Measurements from ENCODE around the gene CRYBB2.
"Not testable (repeated sequence)": the region's sequence is repeated elsewhere in the genome, so short reads cannot be mapped to it uniquely, and the experiment has no call there.

CRYBB2 gene

DNA sequence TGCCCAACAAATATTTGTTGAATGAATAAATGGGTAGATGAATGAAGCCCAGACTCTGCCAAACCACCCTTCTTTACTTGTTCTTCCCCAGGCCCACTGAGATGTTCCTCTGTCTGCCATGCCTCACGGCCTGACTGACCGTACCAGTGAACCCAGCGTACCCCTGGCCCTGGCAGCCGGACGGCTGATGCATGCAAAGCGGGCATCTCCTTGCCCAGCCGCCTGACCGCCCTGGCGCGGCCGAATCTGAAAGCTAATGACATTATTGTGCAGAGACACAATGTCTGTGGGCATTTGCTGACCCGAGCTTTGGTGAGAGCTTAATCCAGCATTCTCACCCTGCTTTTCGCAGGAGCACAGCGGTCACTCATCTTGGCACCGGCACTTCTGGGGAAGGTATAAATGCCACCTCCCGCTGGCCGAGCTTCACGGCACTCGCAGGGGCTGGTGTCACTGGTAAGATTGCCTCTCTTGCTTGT, at the start of gene CRYBB2:
TSS of gene CRYBB2 (plus strand) at position 429 of the 479 bp plus-strand sequence. CDS start 1,791 bp downstream, outside the sequence.
- DNase-seq: no peak

GRCh38 chr22:25170426-25170980, 48.9 kb upstream of the CRYBB2 start:
- DNase-seq: no peak

DNA sequence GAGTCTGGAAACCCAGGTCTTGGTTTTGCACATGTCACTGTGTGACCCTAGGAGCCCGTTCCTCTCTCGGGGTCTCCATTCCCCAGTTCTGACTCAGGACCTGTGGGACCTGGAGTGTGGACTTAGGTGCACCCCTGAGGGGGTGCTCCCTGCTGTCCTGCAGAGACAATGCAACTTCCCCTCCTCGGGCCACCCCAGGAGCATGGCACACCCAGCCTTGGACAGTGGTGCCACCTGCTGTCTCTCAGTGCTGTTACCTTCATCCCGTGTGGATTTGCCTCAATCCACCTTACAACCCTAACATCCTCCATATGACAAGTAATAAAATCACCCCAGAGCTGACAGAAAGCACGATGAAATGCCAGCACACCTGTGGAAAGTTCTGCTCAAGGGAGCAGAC, 47.3 kb upstream of the CRYBB2 start:
- no peak for DNase-seq

DNA sequence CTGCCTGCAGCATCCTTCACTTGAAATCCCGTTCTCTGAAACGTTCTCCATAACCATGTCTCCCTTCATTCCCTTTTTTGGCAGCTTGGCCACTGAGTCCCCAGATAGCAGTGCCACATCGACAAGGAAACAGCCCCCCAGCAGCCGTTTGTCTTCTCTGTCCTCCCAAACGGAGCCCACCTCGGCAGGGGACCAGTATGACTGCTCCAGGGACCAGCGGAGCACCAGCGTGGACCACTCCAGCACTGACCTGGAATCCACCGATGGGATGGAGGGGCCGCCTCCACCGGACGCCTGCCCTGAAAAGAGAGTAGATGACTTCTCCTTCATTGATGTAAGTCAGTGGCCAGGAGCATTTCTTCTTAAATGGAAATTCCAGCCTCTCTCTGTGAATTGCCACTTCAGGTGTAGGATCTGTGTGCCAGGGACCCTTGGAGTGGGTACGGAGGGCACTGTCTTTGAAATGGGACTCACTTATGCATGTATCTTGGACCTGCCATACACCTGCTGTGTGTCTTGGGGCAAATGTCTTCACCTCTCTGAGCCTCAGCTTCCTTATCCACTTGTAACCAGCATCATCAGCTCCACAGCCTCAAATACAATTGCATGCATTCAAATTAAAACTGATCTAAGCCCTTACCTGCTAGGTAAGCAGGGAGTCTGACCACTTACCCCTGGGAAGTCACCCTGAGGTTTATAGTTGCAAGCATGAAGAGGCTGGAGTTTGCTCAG, 45.1 kb upstream of the CRYBB2 start:
- DNase-seq: no peak

GRCh38 chr22:25174888-25175411, 44.5 kb upstream of the CRYBB2 start:
- no peak for DNase-seq

DNA sequence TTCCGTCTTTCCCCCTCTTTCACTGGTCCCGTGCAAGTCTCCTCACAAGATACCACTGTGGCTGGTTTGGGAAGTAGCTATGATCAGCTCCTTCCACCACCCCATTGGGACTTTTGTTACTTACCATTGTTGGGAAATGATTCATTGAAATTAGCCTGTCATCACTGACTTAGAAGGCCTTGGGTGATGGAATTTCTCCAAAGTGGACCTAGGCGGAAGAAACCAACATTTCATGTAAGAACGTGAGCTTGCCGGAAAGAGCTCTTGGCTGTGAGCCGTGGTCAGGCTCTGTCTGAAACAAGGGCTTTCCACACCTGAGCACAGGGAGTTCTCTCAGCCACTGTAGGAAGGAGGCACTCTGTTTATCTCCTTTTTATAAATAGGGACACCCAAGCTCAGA, 43.3 kb upstream of the CRYBB2 start:
- no peak for DNase-seq

DNA sequence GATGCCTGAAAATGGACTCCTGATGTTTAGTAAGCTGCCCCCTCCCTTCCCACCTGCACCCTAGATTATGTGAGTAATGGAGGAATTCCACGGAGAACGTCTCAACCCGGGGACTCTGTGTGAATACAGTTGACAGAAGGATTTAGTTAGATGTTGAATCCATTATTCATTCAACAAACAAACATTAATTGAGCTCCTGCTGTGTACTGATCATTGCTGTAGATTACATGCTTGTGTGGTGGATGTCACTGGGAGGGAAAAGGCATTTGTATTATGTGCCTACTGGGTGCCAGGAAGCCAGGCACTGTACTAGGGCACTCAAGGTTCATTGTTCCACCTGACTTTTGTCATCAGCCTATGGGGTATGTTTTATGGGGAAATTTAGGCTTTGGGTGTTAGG, 42.6 kb upstream of the CRYBB2 start:
- DNase-seq: no peak

DNA sequence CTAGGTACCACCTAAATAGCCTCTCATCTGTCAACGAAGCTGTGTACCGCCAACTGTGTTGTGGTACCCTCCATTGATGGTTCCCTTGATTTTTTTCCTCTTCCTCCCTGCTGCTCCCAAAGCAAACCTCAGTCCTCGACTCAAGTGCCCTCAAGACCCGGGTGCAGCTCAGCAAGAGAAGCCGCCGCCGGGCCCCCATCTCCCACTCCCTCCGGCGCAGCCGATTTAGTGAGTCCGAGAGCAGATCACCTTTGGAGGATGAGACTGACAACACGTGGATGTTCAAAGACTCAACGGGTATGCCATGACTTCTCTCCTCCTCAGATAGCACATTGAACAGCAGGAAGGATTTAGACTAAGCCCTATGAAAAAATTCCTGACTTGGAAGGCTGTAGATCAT, 42.2 kb upstream of the CRYBB2 start:
- no peak for DNase-seq

DNA sequence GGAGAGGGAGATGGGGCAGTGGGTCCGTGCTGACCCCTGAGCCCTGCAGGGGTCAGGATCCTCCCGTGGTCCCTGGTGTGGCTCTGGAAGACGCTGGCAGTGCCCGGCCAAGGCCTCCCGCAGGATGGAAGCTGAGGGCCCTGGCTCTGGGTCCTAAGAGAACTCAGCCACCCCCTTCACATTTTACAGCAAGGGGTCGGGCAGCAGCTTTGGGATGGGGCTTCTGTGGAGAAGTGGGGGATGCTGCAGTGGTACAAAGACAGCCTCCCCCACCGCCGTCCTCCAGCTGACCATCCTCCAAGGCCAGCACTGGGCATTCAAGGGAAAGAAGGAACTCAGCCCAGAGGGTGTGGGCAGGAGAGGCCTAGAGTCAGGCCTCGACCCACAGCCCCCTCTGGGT, 41.5 kb upstream of the CRYBB2 start:
- no peak for DNase-seq

DNA sequence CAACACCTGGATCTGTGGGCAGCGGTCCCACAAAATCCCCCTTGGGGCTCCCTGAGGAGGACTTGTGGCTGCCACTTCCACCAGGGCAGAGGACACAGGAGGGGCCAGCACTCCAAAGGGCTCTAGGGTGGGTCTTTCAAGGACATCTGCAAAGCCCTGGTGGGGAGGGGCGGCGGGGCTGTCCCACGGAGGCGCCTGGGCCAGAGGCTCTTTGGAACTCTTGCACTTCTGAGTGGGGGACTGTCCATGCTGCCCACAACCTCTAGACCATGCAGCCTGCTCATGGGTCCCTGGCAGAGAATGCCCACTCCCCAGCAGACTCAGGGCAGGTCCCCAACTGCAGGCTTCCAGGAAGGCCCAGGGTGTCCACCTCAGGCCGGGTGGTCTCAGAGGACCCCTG, 41.1 kb upstream of the CRYBB2 start:
- not testable (repeated sequence) for DNase-seq

DNA sequence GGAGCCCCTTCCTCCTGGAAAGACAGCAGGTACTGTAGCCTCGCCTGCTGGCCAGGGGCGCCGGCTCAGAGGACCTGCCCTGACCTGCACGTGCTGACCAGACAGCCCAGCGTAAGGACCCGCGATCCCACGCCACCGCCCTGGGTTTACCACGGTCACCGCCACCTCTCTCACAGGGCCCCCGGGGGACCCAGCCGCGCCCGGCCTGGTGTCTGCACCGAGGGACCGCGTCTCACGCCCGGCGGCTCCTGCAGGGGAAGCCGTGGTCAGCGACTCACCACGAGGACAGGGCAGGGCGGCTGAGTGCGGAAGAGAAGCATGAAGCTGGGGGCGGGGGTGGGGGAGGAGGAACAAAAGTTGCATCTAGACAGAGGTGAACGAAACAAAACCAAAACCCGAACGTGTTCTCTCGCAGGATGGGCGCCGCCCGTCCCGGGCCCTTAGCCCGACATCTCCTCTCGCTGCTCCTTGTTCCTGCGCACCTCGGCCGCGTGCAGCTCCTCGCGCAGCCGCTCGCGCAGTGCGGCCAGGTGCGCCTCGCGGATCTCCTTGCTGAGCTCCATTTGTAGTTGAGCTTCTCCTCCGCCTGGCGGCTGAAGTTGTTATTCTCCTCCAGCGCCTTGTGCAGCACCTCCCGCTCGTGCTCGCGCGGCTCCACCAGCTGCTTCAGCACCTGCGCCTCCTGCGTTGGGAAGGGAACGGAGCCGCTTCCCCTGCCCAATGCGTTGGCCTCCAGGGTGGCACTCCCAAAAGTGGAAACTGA, 40.4 kb upstream of the CRYBB2 start:
- not testable (repeated sequence) for DNase-seq

- no peak for DNase-seq
Measured at GRCh38 chr22:25182131-25183110, 37.0 kb upstream of the CRYBB2 start.

- DNase-seq: no peak
Measured at GRCh38 chr22:25183949-25184619, 35.4 kb upstream of the CRYBB2 start.

DNA sequence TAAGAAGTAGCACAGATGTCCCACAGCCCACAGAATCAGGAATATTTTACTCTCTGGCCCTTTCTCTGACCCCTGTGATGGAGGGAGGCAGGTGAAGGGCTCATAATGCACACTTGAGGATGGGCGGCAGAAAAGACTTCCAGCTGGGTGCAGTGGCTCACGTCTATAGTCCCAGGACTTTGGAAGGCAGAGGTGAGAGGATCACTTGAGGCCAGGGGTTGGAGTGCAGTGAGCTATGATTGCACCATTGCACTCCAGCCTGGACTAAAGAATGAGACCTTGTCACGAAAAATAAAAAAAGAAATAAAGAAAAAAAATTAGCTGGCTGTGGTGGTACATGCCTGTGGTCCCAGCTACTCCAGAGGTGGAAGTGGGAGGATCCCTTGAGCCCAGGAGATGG, 33.3 kb upstream of the CRYBB2 start:
- DNase-seq: no peak

- DNase-seq: no peak
Measured at GRCh38 chr22:25187469-25187868, 32.0 kb upstream of the CRYBB2 start.

GRCh38 chr22:25192406-25192805, 27.0 kb upstream of the CRYBB2 start:
- DNase-seq: no peak

GRCh38 chr22:25193130-25193529, 26.3 kb upstream of the CRYBB2 start:
- DNase-seq: no peak

- no peak for DNase-seq
Measured at GRCh38 chr22:25193548-25193947, 25.9 kb upstream of the CRYBB2 start.

DNA sequence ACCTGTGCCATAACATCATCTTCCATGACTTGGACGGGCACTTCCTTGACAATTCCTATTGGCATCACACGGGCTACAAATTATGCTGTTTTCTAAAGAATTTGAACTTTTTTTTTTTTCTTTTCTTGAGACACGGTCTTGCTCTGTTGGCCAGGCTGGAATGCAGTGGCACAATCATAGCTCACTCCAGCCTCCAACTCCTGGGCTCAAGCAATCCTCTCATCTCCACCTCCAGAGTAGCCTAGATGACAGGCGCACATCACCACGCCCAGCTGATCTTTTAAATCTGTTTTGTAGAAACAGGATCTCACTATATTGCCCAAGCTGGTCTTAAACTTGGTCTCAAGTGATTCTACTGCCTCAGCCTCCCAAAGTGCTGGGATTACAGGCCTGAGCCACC, 23.1 kb upstream of the CRYBB2 start:
- no peak for DNase-seq

- DNase-seq: no peak
Measured at GRCh38 chr22:25197340-25197739, 22.1 kb upstream of the CRYBB2 start.

- DNase-seq: no peak
Measured at GRCh38 chr22:25199731-25200520, 19.5 kb upstream of the CRYBB2 start, which contains the start of gene CRYBB3. CRYBB3 (plus strand) TSS chr22:25199858; CDS start chr22:25201397, 1,539 bp downstream.

Measured in activated effector memory CD4-positive, alpha-beta T cell treated with anti-CD3 and anti-CD28 coated beads, Interleukin-2, amount 50 U/mL, for 16 hours (primary cell).